ENCODE results near the gene NTN3.
A peak's percentile ranks its signal among the peaks of the same experiment; 100 is the strongest.

The NTN3 gene

GRCh38 chr16:2468725-2469398 is 2.2 kb upstream of the NTN3 start:
- TF ChIP-seq, protein P1, sequence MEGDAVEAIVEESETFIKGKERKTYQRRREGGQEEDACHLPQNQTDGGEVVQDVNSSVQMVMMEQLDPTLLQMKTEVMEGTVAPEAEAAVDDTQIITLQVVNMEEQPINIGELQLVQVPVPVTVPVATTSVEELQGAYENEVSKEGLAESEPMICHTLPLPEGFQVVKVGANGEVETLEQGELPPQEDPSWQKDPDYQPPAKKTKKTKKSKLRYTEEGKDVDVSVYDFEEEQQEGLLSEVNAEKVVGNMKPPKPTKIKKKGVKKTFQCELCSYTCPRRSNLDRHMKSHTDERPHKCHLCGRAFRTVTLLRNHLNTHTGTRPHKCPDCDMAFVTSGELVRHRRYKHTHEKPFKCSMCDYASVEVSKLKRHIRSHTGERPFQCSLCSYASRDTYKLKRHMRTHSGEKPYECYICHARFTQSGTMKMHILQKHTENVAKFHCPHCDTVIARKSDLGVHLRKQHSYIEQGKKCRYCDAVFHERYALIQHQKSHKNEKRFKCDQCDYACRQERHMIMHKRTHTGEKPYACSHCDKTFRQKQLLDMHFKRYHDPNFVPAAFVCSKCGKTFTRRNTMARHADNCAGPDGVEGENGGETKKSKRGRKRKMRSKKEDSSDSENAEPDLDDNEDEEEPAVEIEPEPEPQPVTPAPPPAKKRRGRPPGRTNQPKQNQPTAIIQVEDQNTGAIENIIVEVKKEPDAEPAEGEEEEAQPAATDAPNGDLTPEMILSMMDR (IDR thresholded peaks at IDR 0.05; ENCODE audit: low read depth, low read length): no peak
- peak overlapping the region; percentile 51 for H3K4me3 ChIP-seq (ENCODE audit: low read depth, low read length)

DNA sequence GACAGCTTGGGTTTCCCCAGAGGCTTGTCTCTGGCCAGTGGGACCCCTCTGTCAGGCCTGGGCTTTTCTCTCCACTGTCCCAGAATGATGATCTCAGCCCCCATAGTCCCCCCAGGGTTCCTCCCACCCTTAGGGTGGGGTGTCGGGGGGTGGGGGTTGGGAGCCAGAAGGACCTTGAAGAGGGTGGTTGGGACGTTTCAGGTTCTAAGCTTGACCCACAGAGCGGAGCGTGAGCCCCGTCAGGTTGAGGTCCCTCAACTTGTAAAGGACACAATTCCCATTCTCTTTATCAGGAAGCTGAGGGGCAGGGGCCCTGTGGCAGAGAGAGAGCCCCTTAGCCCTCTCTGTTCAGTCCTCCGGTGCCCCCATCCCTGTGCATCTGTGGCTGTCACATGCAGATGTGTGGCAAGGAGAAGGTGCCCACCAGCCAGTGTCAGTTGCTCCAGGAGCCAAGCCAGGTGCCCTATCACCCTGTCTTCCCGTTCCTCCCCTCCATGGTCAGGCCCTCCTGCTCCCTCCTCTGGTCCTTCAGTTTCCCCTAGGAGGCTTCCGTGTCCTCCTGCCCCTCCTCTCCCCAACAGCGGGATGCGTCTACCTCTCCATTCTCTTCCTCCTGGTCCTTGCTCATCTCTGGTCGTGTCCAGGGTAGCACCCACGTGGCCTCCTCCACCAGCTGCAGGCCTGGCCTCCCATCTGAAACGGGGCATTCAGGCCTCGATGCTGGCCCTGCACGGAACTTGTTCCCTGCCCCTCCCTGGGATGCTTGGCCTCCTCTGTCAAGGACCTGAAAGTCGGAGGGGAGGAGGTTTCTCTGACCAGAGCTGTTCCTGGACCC is 1.5 kb upstream of the NTN3 start:
- no peak overlapping the region for H3K4me3 ChIP-seq (ENCODE audit: low read depth, low read length)
- TF ChIP-seq, protein P1 (IDR thresholded peaks at IDR 0.05; ENCODE audit: low read depth, low read length): no peak

- no peak overlapping the region for H3K4me3 ChIP-seq (ENCODE audit: low read depth, low read length)
- TF ChIP-seq, protein P1 (IDR thresholded peaks at IDR 0.05; ENCODE audit: low read depth, low read length): no peak
Measured at GRCh38 chr16:2470234-2470601, 879 bp upstream of the NTN3 start.

- H3K4me3 ChIP-seq (ENCODE audit: low read depth, low read length): no peak overlapping the region
- TF ChIP-seq, protein P1 (IDR thresholded peaks at IDR 0.05; ENCODE audit: low read depth, low read length): no peak
Measured at GRCh38 chr16:2470603-2471015, 488 bp upstream of the NTN3 start.

GRCh38 chr16:2471653-2472487 is 773 bp downstream of the NTN3 start:
- H3K4me3 ChIP-seq (ENCODE audit: low read depth, low read length): 0 out of 2 replicates have a peak overlapping the region, but pooled peaks have one; percentile 17
- TF ChIP-seq, protein P1 (IDR thresholded peaks at IDR 0.05; ENCODE audit: low read depth, low read length): no peak

GRCh38 chr16:2472488-2472864 is 1.4 kb downstream of the NTN3 start:
- TF ChIP-seq, protein P1 (IDR thresholded peaks at IDR 0.05; ENCODE audit: low read depth, low read length): no peak

More at GRCh38 chr16:2472488-2472864, 1.4 kb downstream of the NTN3 start:
- H3K4me3 ChIP-seq (ENCODE audit: low read depth, low read length): no peak overlapping the region
